GM23338 (cell line): Measurements from ENCODE around the gene WDCP. TPM values are rescaled to one million over a fixed set of nuclear protein-coding genes. Genes with fewer than 3 reads are reported as not detected.

Experiments used
- ATAC-seq: fragments of 200-7000 bp; cut with Tn5 transposase; 3 replicates; pipeline ENCODE4 v1.9.1; 2020
- DNase-seq: peaks from one replicate; pipeline ENCODE4 v3.0.0-alpha.2; 2015; ENCODE audit warnings: low spot score
- H2AFZ ChIP-seq: fragments of 200-600 bp; sonication (generic); 2 replicates; pipeline ENCODE4 v1.8.0; 2016; ENCODE audit warnings: antibody characterized with exemption, mild to moderate bottlenecking, moderate library complexity
- H3F3A ChIP-seq: fragments of 200-600 bp; sonication (generic); replicated peaks from 2 replicates; pipeline ENCODE4 v1.8.0; 2017; ENCODE audit warnings: antibody characterized with exemption, mixed run types, low read depth
- H3K27ac ChIP-seq: fragments of 200-600 bp; sonication (generic); 2 replicates; pipeline ENCODE4 v1.6.1; 2016; ENCODE audit warnings: low read depth
- H3K27me3 ChIP-seq: fragments of 200-600 bp; sonication (generic); 2 replicates; pipeline ENCODE4 v1.8.0; 2016; ENCODE audit warnings: mild to moderate bottlenecking, mixed run types, moderate library complexity; ENCODE audit not compliant: insufficient read depth
- H3K36me3 ChIP-seq: fragments of 200-600 bp; sonication (generic); 2 replicates; pipeline ENCODE4 v1.8.0; 2016; ENCODE audit warnings: mild to moderate bottlenecking; ENCODE audit not compliant: insufficient read depth
- H3K4me1 ChIP-seq: fragments of 200-600 bp; sonication (generic); 2 replicates; pipeline ENCODE4 v1.8.0; 2016; ENCODE audit warnings: mild to moderate bottlenecking, moderate library complexity; ENCODE audit not compliant: insufficient read depth
- H3K4me2 ChIP-seq: fragments of 200-600 bp; sonication (generic); 2 replicates; pipeline ENCODE4 v1.7.1; 2017; ENCODE audit warnings: mixed run types
- H3K4me3 ChIP-seq: fragments of 200-600 bp; sonication (generic); 2 replicates; pipeline ENCODE4 v1.6.1; 2016; ENCODE audit warnings: mixed run types
- H3K79me2 ChIP-seq: fragments of 200-600 bp; sonication (generic); replicated peaks from 2 replicates; pipeline ENCODE4 v1.8.0; 2017; ENCODE audit warnings: mild to moderate bottlenecking; ENCODE audit not compliant: insufficient read depth
- H3K9me2 ChIP-seq: fragments of 200-600 bp; sonication (generic); 2 replicates; pipeline ENCODE4 v1.8.0; 2017; ENCODE audit not compliant: insufficient read depth
- H4K20me1 ChIP-seq: fragments of 200-600 bp; sonication (generic); replicated peaks from 2 replicates; pipeline ENCODE4 v1.8.0; 2017; ENCODE audit warnings: mild to moderate bottlenecking; ENCODE audit not compliant: insufficient read depth
- H3K27ac Mint-ChIP-seq: 2 replicates; pipeline ENCODE4 v1.8.0; 2020; ENCODE audit warnings: inconsistent platforms, mild to moderate bottlenecking, moderate library complexity, mixed read lengths
- H3K27me3 Mint-ChIP-seq: 3 replicates; pipeline ENCODE4 v1.8.0; 2022; ENCODE audit warnings: low read depth, mild to moderate bottlenecking, moderate library complexity, mixed read lengths, inconsistent platforms; ENCODE audit not compliant: insufficient read depth, poor library complexity
- H3K36me3 Mint-ChIP-seq: 3 replicates; pipeline ENCODE4 v1.8.0; 2021; ENCODE audit warnings: low read depth, mild to moderate bottlenecking, inconsistent platforms, moderate library complexity, mixed read lengths
- H3K4me1 Mint-ChIP-seq: 3 replicates; pipeline ENCODE4 v1.8.0; 2020; ENCODE audit warnings: mild to moderate bottlenecking, inconsistent platforms, mixed read lengths
- H3K4me3 Mint-ChIP-seq: 3 replicates; pipeline ENCODE4 v1.8.0; 2021; ENCODE audit warnings: moderate library complexity, mild to moderate bottlenecking, inconsistent platforms, mixed read lengths
- H3K9me3 Mint-ChIP-seq: 3 replicates; pipeline ENCODE4 v1.8.0; 2020; ENCODE audit warnings: moderate library complexity, mild to moderate bottlenecking, inconsistent platforms, mixed read lengths
- CREB1 ChIP-seq: fragments of 250-450 bp; sonication (Bioruptor Pico); IDR thresholded peaks from 2 replicates; pipeline ENCODE4 v1.5.0; 2020; ENCODE audit warnings: low read depth, mild to moderate bottlenecking, moderate library complexity
- EZH2 ChIP-seq: fragments of 200-600 bp; sonication (generic); IDR thresholded peaks from one replicate; pipeline ENCODE4 v1.8.0; 2017; ENCODE audit warnings: antibody characterized with exemption, mild to moderate bottlenecking, low read depth; ENCODE audit not compliant: unreplicated experiment
- EZH2phosphoT487 ChIP-seq: fragments of 200-600 bp; sonication (generic); IDR thresholded peaks from one replicate; pipeline ENCODE4 v1.8.1; 2018; ENCODE audit warnings: antibody characterized with exemption; ENCODE audit not compliant: unreplicated experiment
- POLR2AphosphoS5 ChIP-seq: IDR thresholded peaks from 2 replicates; pipeline ENCODE4 v1.6.1; 2016; ENCODE audit warnings: antibody characterized with exemption, low read depth
- ZNF114 ChIP-seq: fragments of 250-450 bp; sonication (Bioruptor Pico); IDR thresholded peaks from 2 replicates; pipeline ENCODE4 v1.5.0; 2020; ENCODE audit warnings: mild to moderate bottlenecking, moderate library complexity
- polyA plus RNA-seq: library from polyadenylated mRNA; unstranded; fragments of >200 nt; fragmentation: Nextera tagmentation; extraction: Ambion mirVana; gene quantifications from 2 replicates; pipeline ENCODE4 v1.2.1, GENCODE V29; 2016
- total RNA-seq: library from RNA; depleted of rRNA; stranded (reverse); fragments of >200 nt; shearing (Covaris generic); gene quantifications from 2 replicates; pipeline ENCODE4 v1.2.3, GENCODE V29; 2014
- TF ChIP-seq, protein P1 (sequence below): IDR thresholded peaks from one replicate; pipeline ENCODE4 v1.6.1; 2018; ENCODE audit warnings: antibody characterized with exemption; ENCODE audit not compliant: unreplicated experiment
- TF ChIP-seq, protein P2 (sequence below), 2 experiments: fragments of 200-600 bp in 1 of 2; sonication (generic) in 1 of 2; conservative IDR thresholded peaks; 2 replicates each; pipeline versions ENCODE4 v1.5.1 to v1.6.1; 2016 to 2017; ENCODE audit warnings: antibody characterized with exemption in 2 of 2, low read depth in 2 of 2, mild to moderate bottlenecking in 2 of 2, moderate library complexity in 1 of 2
- TF ChIP-seq, protein P3 (sequence below): fragments of 250-450 bp; sonication (Bioruptor Pico); IDR thresholded peaks from 2 replicates; pipeline ENCODE4 v1.5.0; 2020; ENCODE audit warnings: mild to moderate bottlenecking, moderate library complexity
- TF ChIP-seq, protein P4 (sequence below): IDR thresholded peaks from 2 replicates; pipeline ENCODE4 v1.6.1; 2016; ENCODE audit warnings: antibody characterized with exemption

Gene WDCP
- total and polyA plus RNA-seq, 2 experiments from 2014 or later, result 10.5 to 28.6 TPM

DNA sequence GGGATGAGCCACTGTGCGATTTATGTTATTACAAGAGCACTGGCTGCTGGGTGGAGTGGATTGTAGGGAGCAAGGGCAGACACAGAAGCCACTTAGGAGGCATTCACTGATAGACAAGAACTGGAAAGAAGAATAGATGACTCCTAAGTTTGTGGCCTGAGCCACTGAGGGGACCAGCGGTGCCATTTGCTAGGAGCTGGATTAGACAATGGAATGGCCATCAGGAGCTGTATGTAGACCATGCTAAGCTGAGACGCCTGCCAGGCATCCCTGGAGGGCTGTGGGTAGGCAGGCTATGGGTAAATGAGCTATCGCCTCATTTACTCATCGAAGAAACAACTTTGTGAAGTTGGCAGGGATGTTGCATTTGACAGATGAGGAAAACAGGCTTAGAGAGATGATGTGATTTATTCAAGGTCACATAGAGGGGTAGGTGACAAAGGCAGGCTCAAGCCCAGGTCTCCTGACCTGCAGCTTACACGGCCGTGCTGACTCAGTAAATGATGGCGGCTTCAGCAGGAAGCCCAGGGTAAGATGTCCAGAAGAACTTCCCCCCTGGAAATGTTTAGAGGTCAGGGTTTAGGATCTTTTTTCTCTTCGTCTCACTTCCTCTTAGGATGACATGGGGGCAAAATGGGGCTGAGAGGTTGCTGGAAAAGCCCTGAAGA, 34.5 kb downstream of the WDCP start:
- no peaks in the 10 kb centered on the region for H3K9me2 ChIP-seq
- Mint-ChIP-seq H3K27ac (no peak overlapping the region), H3K9me3 (no peaks in the 10 kb centered on the region), H3K27me3 (peaks cover 15% of the 10 kb centered on the region), H3K36me3 (no peaks in the 10 kb centered on the region), H3K4me1 (peaks cover 22% of the 10 kb centered on the region), H3K4me3 (no peak overlapping the region)
- no peaks in the 10 kb centered on the region for H4K20me1 ChIP-seq
- no peak for DNase-seq
- H3K27me3 ChIP-seq, result peaks cover 14% of the 10 kb centered on the region
- H3F3A ChIP-seq, result peaks cover 11% of the 10 kb centered on the region; the same call in 1 of the 2 replicates
- no peaks in the 10 kb centered on the region for H3K79me2 ChIP-seq
- peaks cover 18% of the 10 kb centered on the region for H3K4me1 ChIP-seq
- ATAC-seq, result no peak
- no peak overlapping the region for H2AFZ ChIP-seq
- TF ChIP-seq, protein P1, sequence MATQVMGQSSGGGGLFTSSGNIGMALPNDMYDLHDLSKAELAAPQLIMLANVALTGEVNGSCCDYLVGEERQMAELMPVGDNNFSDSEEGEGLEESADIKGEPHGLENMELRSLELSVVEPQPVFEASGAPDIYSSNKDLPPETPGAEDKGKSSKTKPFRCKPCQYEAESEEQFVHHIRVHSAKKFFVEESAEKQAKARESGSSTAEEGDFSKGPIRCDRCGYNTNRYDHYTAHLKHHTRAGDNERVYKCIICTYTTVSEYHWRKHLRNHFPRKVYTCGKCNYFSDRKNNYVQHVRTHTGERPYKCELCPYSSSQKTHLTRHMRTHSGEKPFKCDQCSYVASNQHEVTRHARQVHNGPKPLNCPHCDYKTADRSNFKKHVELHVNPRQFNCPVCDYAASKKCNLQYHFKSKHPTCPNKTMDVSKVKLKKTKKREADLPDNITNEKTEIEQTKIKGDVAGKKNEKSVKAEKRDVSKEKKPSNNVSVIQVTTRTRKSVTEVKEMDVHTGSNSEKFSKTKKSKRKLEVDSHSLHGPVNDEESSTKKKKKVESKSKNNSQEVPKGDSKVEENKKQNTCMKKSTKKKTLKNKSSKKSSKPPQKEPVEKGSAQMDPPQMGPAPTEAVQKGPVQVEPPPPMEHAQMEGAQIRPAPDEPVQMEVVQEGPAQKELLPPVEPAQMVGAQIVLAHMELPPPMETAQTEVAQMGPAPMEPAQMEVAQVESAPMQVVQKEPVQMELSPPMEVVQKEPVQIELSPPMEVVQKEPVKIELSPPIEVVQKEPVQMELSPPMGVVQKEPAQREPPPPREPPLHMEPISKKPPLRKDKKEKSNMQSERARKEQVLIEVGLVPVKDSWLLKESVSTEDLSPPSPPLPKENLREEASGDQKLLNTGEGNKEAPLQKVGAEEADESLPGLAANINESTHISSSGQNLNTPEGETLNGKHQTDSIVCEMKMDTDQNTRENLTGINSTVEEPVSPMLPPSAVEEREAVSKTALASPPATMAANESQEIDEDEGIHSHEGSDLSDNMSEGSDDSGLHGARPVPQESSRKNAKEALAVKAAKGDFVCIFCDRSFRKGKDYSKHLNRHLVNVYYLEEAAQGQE, result no peak
- TF ChIP-seq, protein P2, sequence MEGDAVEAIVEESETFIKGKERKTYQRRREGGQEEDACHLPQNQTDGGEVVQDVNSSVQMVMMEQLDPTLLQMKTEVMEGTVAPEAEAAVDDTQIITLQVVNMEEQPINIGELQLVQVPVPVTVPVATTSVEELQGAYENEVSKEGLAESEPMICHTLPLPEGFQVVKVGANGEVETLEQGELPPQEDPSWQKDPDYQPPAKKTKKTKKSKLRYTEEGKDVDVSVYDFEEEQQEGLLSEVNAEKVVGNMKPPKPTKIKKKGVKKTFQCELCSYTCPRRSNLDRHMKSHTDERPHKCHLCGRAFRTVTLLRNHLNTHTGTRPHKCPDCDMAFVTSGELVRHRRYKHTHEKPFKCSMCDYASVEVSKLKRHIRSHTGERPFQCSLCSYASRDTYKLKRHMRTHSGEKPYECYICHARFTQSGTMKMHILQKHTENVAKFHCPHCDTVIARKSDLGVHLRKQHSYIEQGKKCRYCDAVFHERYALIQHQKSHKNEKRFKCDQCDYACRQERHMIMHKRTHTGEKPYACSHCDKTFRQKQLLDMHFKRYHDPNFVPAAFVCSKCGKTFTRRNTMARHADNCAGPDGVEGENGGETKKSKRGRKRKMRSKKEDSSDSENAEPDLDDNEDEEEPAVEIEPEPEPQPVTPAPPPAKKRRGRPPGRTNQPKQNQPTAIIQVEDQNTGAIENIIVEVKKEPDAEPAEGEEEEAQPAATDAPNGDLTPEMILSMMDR (conservative IDR thresholded peaks at IDR 0.05; ENCODE audit: low read depth in 2 of 2), result no peak
- no peak for TF ChIP-seq EZH2phosphoT487
- no peak for TF ChIP-seq EZH2
- no peak for TF ChIP-seq ZNF114
- TF ChIP-seq, protein P3, sequence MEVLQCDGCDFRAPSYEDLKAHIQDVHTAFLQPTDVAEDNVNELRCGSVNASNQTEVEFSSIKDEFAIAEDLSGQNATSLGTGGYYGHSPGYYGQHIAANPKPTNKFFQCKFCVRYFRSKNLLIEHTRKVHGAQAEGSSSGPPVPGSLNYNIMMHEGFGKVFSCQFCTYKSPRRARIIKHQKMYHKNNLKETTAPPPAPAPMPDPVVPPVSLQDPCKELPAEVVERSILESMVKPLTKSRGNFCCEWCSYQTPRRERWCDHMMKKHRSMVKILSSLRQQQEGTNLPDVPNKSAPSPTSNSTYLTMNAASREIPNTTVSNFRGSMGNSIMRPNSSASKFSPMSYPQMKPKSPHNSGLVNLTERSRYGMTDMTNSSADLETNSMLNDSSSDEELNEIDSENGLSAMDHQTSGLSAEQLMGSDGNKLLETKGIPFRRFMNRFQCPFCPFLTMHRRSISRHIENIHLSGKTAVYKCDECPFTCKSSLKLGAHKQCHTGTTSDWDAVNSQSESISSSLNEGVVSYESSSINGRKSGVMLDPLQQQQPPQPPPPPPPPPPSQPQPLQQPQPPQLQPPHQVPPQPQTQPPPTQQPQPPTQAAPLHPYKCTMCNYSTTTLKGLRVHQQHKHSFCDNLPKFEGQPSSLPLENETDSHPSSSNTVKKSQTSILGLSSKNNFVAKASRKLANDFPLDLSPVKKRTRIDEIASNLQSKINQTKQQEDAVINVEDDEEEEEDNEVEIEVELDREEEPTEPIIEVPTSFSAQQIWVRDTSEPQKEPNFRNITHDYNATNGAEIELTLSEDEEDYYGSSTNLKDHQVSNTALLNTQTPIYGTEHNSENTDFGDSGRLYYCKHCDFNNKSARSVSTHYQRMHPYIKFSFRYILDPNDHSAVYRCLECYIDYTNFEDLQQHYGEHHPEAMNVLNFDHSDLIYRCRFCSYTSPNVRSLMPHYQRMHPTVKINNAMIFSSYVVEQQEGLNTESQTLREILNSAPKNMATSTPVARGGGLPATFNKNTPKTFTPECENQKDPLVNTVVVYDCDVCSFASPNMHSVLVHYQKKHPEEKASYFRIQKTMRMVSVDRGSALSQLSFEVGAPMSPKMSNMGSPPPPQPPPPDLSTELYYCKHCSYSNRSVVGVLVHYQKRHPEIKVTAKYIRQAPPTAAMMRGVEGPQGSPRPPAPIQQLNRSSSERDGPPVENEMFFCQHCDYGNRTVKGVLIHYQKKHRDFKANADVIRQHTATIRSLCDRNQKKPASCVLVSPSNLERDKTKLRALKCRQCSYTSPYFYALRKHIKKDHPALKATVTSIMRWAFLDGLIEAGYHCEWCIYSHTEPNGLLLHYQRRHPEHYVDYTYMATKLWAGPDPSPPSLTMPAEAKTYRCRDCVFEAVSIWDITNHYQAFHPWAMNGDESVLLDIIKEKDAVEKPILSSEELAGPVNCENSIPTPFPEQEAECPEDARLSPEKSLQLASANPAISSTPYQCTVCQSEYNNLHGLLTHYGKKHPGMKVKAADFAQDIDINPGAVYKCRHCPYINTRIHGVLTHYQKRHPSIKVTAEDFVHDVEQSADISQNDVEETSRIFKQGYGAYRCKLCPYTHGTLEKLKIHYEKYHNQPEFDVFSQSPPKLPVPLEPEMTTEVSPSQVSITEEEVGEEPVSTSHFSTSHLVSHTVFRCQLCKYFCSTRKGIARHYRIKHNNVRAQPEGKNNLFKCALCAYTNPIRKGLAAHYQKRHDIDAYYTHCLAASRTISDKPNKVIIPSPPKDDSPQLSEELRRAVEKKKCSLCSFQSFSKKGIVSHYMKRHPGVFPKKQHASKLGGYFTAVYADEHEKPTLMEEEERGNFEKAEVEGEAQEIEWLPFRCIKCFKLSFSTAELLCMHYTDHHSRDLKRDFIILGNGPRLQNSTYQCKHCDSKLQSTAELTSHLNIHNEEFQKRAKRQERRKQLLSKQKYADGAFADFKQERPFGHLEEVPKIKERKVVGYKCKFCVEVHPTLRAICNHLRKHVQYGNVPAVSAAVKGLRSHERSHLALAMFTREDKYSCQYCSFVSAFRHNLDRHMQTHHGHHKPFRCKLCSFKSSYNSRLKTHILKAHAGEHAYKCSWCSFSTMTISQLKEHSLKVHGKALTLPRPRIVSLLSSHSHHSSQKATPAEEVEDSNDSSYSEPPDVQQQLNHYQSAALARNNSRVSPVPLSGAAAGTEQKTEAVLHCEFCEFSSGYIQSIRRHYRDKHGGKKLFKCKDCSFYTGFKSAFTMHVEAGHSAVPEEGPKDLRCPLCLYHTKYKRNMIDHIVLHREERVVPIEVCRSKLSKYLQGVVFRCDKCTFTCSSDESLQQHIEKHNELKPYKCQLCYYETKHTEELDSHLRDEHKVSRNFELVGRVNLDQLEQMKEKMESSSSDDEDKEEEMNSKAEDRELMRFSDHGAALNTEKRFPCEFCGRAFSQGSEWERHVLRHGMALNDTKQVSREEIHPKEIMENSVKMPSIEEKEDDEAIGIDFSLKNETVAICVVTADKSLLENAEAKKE (CRISPR knock-in tag), result no peak
- TF ChIP-seq, protein P4, sequence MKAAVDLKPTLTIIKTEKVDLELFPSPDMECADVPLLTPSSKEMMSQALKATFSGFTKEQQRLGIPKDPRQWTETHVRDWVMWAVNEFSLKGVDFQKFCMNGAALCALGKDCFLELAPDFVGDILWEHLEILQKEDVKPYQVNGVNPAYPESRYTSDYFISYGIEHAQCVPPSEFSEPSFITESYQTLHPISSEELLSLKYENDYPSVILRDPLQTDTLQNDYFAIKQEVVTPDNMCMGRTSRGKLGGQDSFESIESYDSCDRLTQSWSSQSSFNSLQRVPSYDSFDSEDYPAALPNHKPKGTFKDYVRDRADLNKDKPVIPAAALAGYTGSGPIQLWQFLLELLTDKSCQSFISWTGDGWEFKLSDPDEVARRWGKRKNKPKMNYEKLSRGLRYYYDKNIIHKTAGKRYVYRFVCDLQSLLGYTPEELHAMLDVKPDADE, result no peak
- TF ChIP-seq POLR2AphosphoS5, result no peak
- TF ChIP-seq CREB1 (CRISPR knock-in tag), result no peak
- H3K36me3 ChIP-seq, result no peaks in the 10 kb centered on the region
- no peak overlapping the region for H3K4me2 ChIP-seq
- H3K27ac ChIP-seq, result no peak overlapping the region
- no peak overlapping the region for H3K4me3 ChIP-seq
